ENCODE results near the gene POLK. TPM values are rescaled to one million over a fixed set of nuclear protein-coding genes. Genes with fewer than 3 reads are reported as not detected.

The POLK gene
- total and polyA plus RNA-seq, 11 donors: 5.2 to 28.8 (median 19.9) TPM

DNA sequence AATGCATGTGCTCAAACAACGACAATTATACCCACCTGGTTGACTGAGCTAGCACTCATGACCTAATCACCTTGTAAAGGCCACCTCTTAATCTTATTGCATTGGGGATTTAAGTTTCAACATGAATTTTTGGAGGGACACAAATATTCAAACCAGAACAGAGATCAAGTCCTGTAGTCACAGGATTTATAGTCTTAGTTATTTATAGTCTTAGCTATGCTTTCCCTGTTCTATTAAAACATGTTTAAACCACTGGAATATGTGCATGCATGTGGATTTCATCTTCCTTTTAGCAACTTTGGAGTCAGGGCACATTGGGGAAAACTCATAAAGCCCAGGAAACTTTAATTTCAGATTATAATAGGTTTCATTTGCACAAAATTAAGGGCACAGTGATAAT is 126.3 kb downstream of the POLK start:
- H3K27ac ChIP-seq: no peak overlapping the region
- H3K4me1 ChIP-seq: peaks cover 0 to 3% (median 0%) of the 10 kb centered on the region in 12 donors
- H3K27me3 ChIP-seq: no peaks in the 10 kb centered on the region
- no peak for TF ChIP-seq POLR2A (IDR thresholded peaks at IDR 0.05)
- TF ChIP-seq, protein P1, sequence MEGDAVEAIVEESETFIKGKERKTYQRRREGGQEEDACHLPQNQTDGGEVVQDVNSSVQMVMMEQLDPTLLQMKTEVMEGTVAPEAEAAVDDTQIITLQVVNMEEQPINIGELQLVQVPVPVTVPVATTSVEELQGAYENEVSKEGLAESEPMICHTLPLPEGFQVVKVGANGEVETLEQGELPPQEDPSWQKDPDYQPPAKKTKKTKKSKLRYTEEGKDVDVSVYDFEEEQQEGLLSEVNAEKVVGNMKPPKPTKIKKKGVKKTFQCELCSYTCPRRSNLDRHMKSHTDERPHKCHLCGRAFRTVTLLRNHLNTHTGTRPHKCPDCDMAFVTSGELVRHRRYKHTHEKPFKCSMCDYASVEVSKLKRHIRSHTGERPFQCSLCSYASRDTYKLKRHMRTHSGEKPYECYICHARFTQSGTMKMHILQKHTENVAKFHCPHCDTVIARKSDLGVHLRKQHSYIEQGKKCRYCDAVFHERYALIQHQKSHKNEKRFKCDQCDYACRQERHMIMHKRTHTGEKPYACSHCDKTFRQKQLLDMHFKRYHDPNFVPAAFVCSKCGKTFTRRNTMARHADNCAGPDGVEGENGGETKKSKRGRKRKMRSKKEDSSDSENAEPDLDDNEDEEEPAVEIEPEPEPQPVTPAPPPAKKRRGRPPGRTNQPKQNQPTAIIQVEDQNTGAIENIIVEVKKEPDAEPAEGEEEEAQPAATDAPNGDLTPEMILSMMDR (IDR thresholded peaks at IDR 0.05): no peak
- ATAC-seq: no peak
- DNase-seq: no peak
- intact Hi-C loops (cut with DNase I): no loop called here
- no peak overlapping the region for H3K4me3 ChIP-seq
- no peaks in the 10 kb centered on the region for H3K36me3 ChIP-seq
- H3K9me3 ChIP-seq: peaks cover 0 to 19% (median 1%) of the 10 kb centered on the region in 12 donors
- WGBS, 4 donors: 78 to 95% (median 91%) methylated on average over 1 of the region's 1 CpG

GRCh38 chr5:75639535-75640311 is 128.0 kb downstream of the POLK start:
- WGBS, 4 donors: 77 to 82% (median 80%) methylated on average over 3 of the region's 3 CpGs
- Histone ChIP-seq H3K4me1 (no peaks in the 10 kb centered on the region), H3K36me3 (no peaks in the 10 kb centered on the region), H3K9me3 (peaks cover 0 to 19% (median 1%) of the 10 kb centered on the region in 12 donors), H3K27ac (no peak overlapping the region), H3K4me3 (no peak overlapping the region), H3K27me3 (no peaks in the 10 kb centered on the region)
- intact Hi-C loops (cut with DNase I): no loop called here
- ATAC-seq: no peak
- no peak for DNase-seq
- TF ChIP-seq, protein P1 (IDR thresholded peaks at IDR 0.05): no peak
- TF ChIP-seq POLR2A (IDR thresholded peaks at IDR 0.05): no peak

- DNase-seq: no peak
- ATAC-seq: no peak
- intact Hi-C loops (cut with DNase I): no loop called here
- Histone ChIP-seq H3K9me3 (peaks cover 0 to 19% (median 1%) of the 10 kb centered on the region in 12 donors), H3K4me1 (no peaks in the 10 kb centered on the region), H3K4me3 (no peak overlapping the region), H3K27ac (no peak overlapping the region), H3K27me3 (no peaks in the 10 kb centered on the region), H3K36me3 (no peaks in the 10 kb centered on the region)
- TF ChIP-seq POLR2A (IDR thresholded peaks at IDR 0.05): no peak
- TF ChIP-seq, protein P1 (IDR thresholded peaks at IDR 0.05): no peak
These were observed 128.7 kb downstream of the POLK start for GRCh38 chr5:75640395-75640794.

- DNase-seq (no peak), ATAC-seq (no peak)
- Histone ChIP-seq H3K4me3 (no peak overlapping the region), H3K9me3 (peaks cover 0 to 19% (median 1%) of the 10 kb centered on the region in 12 donors), H3K27ac (no peak overlapping the region), H3K4me1 (no peaks in the 10 kb centered on the region), H3K27me3 (no peaks in the 10 kb centered on the region), H3K36me3 (no peaks in the 10 kb centered on the region)
- TF ChIP-seq, protein P1 (IDR thresholded peaks at IDR 0.05): no peak
- no peak for TF ChIP-seq POLR2A (IDR thresholded peaks at IDR 0.05)
- intact Hi-C loops (cut with DNase I): no loop called here
- WGBS, 4 donors: 60 to 67% (median 62%) methylated on average over 2 of the region's 2 CpGs
These were observed 129.1 kb downstream of the POLK start for GRCh38 chr5:75640826-75641225.

All from heart left ventricle (tissue), 16 donors.